ENCODE measurements around the gene CRLF2. TPM values are rescaled to one million over a fixed set of nuclear protein-coding genes. Genes with fewer than 3 reads are reported as not detected.

CRLF2 gene
- polyA plus RNA-seq, 3 donors = 0.11 to 0.17 TPM; not detected in 1

GRCh38 chrX:1170243-1170642 is 42.2 kb downstream of the CRLF2 start:
- Histone ChIP-seq H2AFZ (ENCODE audit: insufficient read depth, low read depth, low read length, poor library complexity, severe bottlenecking) (no peak overlapping the region), H3K4me3 (replicated peaks in 1 of 3; ENCODE audit: low read depth in 2 of 3, low read length in 3 of 3) (no peak overlapping the region), H3K79me2 (ENCODE audit: insufficient read depth, low read length) (no peaks in the 10 kb centered on the region), H3K27me3 (ENCODE audit: control insufficient read depth in 2 of 2, insufficient read depth in 2 of 2, low read length in 2 of 2) (no peaks in the 10 kb centered on the region), H3K9me3 (replicated peaks in 1 of 2; ENCODE audit: control insufficient read depth in 1 of 2, insufficient read depth in 1 of 2, low read length in 2 of 2) (no peaks in the 10 kb centered on the region), H3K9ac (ENCODE audit: insufficient read depth, low read length, poor library complexity, severe bottlenecking) (no peak overlapping the region), H3K4me1 (ENCODE audit: control insufficient read depth in 1 of 2, insufficient read depth in 2 of 2, low read length in 2 of 2) (peaks cover 4 to 5% of the 10 kb centered on the region in 2 donors), H3K27ac (ENCODE audit: low read depth in 1 of 2, low read length in 2 of 2) (no peak overlapping the region), H3K36me3 (replicated peaks in 1 of 2; ENCODE audit: control insufficient read depth in 1 of 2, insufficient read depth in 2 of 2, low read length in 2 of 2) (no peaks in the 10 kb centered on the region), H3K4me2 (replicated peaks; ENCODE audit: extremely low read depth, low read length, poor library complexity, severe bottlenecking) (no peak overlapping the region), H4K20me1 (ENCODE audit: insufficient read depth, low read length) (no peaks in the 10 kb centered on the region)
- Mint-ChIP-seq H3K27ac (no peak overlapping the region), H3K36me3 (no peaks in the 10 kb centered on the region), H3K27me3 (ENCODE audit: low read depth in 3 of 3) (peaks cover 2 to 10% (median 8%) of the 10 kb centered on the region in 3 donors), H3K9me3 (no peaks in the 10 kb centered on the region), H3K4me3 (no peak overlapping the region), H3K4me1 (peaks cover 7% of the 10 kb centered on the region)
- intact Hi-C loops (cut with micrococcal nuclease) = no loop called here
- no peak for TF ChIP-seq CTCF (IDR thresholded peaks at IDR 0.05)
- 99% methylated on average over 11 of the region's 11 CpGs for WGBS (ENCODE audit: insufficient coverage)
- DNase-seq = no peak

- Mint-ChIP-seq H3K27ac (no peak overlapping the region), H3K36me3 (no peaks in the 10 kb centered on the region), H3K4me3 (no peak overlapping the region), H3K4me1 (peaks cover 11% of the 10 kb centered on the region), H3K27me3 (ENCODE audit: low read depth in 3 of 3) (peaks cover 2 to 12% (median 10%) of the 10 kb centered on the region in 3 donors), H3K9me3 (peaks cover 0 to 3% (median 0%) of the 10 kb centered on the region in 7 donors)
- no peak for DNase-seq
- Histone ChIP-seq H2AFZ (ENCODE audit: insufficient read depth, low read depth, low read length, poor library complexity, severe bottlenecking) (no peak overlapping the region), H3K79me2 (ENCODE audit: insufficient read depth, low read length) (no peaks in the 10 kb centered on the region), H4K20me1 (ENCODE audit: insufficient read depth, low read length) (no peaks in the 10 kb centered on the region), H3K27ac (ENCODE audit: low read depth in 1 of 2, low read length in 2 of 2) (no peak overlapping the region), H3K27me3 (ENCODE audit: control insufficient read depth in 2 of 2, insufficient read depth in 2 of 2, low read length in 2 of 2) (no peaks in the 10 kb centered on the region), H3K4me2 (replicated peaks; ENCODE audit: extremely low read depth, low read length, poor library complexity, severe bottlenecking) (no peak overlapping the region), H3K36me3 (replicated peaks in 1 of 2; ENCODE audit: control insufficient read depth in 1 of 2, insufficient read depth in 2 of 2, low read length in 2 of 2) (no peaks in the 10 kb centered on the region), H3K4me1 (ENCODE audit: control insufficient read depth in 1 of 2, insufficient read depth in 2 of 2, low read length in 2 of 2) (peaks cover 4 to 5% of the 10 kb centered on the region in 2 donors), H3K4me3 (replicated peaks in 1 of 3; ENCODE audit: low read depth in 2 of 3, low read length in 3 of 3) (no peak overlapping the region), H3K9me3 (replicated peaks in 1 of 2; ENCODE audit: control insufficient read depth in 1 of 2, insufficient read depth in 1 of 2, low read length in 2 of 2) (no peaks in the 10 kb centered on the region), H3K9ac (ENCODE audit: insufficient read depth, low read length, poor library complexity, severe bottlenecking) (no peak overlapping the region)
- intact Hi-C loops (cut with micrococcal nuclease) = loop anchor here in 1 of 2 donors (5.0 kb wide), 1 partner anchor 38 kb away; no protein-coding TSS in a partner anchor
- 87% methylated on average over 4 of the region's 7 CpGs for WGBS (ENCODE audit: insufficient coverage)
- TF ChIP-seq CTCF (IDR thresholded peaks at IDR 0.05) = no peak
Measured at GRCh38 chrX:1169189-1169588, 43.3 kb downstream of the CRLF2 start.
